Stimulated activated CD8-positive, alpha-beta memory T cell treated with anti-CD3 and anti-CD28 coated beads, Interleukin-7, amount 100 ng/mL, for 4 hours (primary cell): ENCODE data around the gene CCDC57.
A peak's percentile ranks its signal among the peaks of the same experiment; 100 is the strongest.

Source experiments
- DNase-seq, 2 donors: peaks; one replicate each; pipeline ENCODE4 v3.0.0-alpha.2; 2020; ENCODE audit warnings: low read depth in 2 of 2

CCDC57 gene

DNA sequence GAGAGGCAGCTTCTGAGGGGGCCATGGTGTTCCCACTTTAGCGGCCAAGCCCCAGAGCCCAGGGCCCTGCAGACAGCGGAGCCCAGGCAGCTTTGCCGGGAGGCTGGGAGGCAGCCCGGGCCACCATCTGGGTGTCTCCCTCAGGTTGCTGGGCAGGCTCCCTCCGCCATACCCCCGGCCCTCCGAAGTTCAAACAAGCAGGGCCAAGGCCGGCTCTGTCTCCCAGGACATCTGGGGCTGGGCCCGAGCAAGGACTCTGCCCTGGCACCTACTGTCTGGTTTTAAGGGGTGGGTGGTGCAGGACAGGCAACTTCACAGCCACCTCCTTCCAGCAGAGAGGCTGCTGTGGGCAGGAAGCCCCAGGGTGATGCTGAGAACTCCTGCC, 149.7 kb downstream of the CCDC57 start:
- DNase-seq: no peak

DNA sequence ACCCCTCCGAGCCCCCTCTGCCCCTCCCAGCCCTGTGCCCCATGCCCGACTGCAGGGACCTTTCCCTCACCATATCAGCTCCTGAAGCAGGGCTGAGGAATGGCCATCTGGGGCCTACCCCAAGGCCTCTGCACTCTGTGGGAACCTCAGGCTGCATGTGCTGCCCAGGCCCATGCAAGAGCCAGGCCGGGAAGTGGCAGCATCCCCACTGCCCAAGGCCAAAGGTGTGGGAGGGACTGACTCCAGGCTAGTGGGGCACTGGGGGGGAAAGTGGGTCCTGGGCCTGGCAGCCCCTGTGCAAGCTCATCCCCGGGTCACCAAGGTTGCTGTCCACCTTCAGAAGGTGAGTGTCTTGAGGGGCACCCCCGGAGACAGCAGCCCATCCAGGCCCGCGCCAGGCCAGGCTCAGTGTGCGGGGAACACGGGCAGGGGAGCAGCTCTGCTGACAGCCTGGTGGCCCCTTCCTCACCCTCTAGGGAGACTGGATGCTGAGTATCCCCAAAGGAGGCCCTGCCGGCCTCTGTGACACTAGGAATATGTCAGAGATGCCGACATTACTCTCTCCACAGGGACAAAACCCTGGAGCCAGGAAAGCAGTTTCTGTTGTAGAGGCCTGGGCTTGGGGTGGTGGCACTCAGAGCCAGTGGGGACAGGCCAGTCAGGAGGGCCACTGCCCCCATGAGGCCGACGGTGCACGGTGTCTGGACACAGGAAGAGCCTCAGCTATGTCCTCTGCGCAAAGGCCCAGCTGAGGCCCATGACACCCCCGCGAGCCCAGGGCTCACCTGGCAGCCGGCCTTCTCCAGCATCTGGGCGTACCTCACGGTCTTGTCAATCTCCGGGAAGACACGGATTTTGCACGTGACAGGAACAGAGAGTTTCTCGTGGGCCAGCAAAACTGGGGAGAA, 150.3 kb downstream of the CCDC57 start:
- DNase-seq: no peak

DNA sequence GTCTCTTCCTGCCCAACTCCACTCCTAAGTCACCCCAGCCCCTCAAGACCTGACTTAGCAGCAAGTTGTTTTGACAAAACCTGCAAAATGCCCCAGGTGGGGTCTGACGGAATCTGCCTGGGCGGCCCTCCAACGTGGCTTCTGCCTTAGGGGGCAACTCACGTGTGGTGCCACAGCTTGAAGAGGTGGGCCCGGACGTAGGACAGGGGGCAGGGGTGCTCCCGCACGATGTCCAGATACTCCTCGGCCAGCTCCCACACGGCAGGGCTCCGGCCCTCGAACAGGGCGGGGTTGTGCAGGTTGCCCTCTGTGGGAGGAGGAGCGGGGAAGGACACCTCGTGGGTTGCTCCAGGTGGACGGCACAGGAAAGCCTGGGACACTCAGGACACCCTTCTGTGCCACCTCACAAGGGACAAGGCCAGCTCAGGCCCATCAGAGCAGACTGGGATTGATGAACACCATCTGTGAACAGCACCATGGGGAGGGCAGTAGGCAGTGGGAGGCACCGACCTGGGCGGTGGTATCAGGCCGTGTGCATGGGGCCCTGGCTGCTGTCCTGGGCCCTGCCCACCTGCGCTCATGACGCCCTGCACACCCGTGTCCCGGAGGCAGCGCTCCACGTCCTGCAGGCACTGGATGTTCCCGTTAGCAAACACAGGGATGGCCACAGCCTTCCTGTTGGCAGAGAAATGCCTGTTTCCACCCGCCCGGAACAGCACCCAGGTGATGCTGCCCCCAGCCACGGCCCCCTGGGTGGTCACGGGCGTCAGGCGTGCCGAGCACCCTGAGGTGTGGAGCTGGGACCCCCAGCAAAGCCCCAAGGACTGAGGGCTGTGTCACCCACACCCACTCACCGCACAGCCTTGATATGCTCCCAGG, 151.4 kb downstream of the CCDC57 start:
- DNase-seq: no peak

DNA sequence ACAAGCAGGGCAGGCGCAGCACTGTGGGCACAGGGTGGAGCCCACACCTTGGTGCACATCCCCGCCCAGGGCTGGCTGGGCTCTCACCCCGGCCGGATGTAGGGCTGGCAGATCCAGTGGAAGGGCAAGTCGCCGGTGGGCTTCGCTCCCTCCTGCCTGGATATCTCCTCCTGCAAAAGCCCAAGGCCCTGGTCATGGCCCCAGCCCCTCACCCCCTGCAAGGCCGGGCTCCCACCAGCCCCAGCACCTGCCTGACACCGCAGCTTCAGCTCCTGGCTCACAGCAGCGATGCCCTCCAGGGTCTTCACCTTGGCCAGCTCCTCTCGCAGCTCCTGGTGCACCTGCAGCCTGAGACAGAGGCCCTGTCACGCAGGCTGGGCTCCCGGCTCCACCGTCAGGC, 152.0 kb downstream of the CCDC57 start:
- no peak for DNase-seq

DNA sequence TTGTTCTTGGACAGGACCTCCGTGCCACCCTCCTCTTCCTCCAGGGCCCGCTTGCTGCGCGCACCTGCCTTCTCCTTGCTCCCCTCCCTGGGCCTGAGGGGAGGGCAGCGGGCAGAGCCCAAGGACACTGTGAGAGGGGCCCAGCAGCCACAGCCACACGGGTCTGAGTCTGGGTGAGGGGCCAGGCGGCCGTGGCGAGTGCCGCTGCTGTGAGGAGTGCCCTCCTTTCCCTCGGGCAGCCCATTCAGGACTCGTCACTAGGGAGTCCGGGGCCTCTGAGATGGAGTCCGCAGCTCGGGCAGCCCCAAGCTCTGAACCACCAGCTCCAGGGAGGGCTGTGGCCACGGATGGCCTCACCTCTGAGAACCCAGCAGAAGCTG, 152.7 kb downstream of the CCDC57 start:
- DNase-seq: no peak

DNA sequence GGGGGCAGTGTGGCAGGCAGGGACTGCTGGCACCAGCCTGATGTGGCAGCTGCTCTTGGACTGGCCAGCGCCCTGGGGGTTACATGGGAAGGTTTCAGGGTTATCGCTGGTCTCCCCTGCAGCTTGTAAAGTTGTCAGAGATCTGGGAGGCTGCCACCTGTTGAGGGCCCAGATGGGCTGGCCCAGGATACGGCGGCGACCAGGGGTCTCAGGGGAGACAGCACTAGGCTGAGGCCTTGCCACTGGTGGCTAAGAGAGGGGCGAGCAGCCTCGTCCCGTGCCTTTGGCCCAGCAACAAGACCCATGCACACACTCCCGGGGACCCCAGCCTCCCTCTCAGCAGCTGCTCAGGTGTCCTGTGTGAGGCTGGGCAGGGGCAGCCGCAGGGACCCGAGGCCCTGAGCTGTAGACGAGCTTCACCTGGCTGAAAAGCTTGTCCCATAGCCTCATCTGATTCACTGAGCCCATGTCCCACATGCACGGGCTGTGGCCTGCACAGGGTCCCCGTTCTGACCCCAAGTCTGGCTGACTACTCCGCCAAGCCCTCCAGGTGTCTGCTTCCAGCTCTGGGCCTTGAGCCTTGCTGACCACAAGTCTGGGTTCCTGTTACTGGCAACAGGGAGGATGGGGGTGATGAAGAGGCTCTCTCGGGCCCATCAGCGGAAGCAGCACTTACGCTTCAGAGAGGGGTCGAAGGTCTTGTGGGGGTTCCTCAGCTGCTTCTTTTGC, 153.2 kb downstream of the CCDC57 start:
- no peak for DNase-seq

DNA sequence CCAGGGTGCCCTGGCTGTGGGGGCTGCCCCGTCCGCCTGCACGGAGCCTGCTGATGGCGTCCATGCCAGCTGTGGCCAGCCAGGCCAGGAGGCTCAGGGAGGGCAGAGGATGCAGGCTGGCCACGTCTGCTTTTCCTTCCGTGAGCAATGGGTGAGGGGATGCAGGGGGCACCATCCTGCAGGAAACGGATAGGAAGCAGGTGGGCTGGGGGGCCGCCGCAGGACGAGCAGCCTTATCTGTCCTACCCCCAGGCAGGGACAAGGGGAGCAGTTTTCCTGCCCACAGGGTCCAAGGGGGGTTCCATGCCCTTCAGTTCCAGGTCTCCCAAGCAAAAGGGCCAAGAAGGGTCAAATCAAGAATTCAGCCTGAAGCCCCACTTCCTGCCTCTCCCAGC, 153.8 kb downstream of the CCDC57 start:
- no peak for DNase-seq

DNA sequence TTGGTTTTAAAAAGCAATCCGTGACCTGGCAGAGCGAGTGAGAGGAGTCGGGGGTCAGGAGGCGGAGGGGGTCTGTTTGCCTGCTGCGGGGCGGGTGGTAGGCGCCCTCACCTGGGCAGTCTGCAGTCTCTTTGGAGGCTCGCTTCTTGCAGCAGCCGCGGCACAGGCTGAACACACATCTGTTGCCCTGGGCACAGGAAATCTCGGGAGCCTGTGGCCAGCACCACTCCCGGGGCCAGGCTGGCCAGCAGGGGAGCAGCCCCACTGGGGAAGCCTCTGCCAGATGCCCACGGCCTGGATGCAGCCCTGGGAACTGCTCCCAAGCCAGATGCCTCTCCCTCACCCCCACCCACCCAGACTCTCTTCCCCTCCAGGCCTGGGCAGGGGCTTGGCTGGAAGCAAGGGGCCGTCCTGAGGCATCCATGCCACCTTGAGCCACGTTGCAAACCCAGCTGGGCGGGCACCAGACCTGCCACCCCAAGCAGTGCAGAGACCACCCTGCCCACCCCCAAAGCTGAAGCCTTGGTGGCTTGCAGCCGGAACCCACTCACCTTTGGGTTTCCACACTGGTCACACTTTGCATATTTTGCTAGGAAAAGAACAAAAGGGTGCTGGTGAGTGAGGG, 154.3 kb downstream of the CCDC57 start:
- DNase-seq: no peak

DNA sequence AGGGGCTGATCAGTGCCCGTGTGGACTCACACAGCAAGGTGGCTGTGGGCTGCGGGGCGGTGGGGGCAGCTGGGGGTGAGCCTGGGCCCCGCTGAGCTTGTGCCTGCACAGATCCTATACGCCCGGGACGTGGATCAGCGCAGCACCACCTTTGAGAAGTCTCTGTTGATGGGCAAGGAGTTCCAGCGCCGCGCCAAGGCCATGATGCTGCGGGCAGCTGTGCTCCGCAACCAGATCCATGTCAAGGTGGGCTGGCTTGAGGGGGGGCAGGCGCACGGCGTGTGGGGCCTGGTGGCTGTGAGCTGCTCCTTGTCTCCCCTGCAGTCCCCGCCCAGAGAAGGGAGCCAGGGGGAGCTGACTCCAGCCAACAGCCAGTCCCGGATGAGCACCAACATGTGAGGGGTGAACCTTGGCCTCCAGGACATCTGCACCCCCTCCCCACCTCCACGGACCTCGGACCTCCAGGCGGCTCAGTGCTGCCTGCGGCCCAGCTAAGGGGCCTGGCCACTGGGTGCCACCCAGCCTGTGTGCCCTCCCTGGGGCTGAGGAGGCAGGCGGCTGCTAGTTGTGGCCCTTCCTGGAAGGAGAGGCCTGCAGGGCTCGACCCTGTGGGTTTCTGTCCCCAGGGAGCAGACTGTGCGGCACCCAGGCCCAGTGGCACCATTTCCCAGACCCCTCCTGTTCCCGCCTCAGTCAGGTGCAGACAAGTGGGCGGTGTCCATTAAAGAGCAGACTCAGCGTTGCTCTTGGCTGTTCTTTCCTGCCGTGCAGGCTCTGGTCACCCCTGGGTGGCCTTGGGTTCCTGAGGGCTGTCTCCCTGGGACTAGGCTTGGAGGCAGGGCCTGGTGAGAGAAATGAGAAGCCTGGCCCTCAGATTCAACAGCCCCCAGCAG, 155.7 kb downstream of the CCDC57 start:
- DNase-seq: no peak

DNA sequence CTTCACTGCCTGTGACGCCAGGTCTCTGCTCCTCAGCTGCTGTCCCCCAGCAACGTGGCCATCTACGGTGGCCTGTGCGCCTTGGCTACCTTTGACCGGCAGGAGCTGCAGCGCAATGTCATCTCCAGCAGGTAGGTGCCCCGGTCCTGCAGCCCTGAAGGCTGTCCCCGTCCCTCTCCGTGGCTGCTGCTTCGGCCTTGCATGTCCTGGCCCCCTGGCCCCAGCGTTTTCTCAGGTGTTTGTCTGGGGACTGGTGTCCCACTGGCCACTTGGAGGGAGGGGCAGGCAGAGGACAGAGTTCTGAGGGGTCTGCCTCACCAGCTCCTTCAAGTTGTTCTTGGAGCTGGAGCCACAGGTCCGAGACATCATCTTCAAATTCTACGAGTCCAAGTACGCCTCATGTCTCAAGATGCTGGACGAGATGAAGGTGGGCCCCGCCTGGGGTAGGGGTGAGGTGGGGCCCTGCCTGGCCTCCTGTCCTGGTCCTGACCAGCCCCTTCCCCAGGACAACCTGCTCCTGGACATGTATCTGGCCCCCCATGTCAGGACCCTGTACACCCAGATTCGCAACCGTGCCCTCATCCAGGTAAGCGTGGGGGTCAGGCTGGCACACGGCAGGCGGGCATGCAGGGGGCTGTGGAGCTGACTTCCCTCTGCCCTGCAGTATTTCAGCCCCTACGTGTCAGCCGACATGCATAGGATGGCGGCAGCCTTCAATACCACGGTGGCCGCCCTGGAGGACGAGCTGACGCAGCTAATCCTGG, 156.5 kb downstream of the CCDC57 start:
- DNase-seq: no peak

DNA sequence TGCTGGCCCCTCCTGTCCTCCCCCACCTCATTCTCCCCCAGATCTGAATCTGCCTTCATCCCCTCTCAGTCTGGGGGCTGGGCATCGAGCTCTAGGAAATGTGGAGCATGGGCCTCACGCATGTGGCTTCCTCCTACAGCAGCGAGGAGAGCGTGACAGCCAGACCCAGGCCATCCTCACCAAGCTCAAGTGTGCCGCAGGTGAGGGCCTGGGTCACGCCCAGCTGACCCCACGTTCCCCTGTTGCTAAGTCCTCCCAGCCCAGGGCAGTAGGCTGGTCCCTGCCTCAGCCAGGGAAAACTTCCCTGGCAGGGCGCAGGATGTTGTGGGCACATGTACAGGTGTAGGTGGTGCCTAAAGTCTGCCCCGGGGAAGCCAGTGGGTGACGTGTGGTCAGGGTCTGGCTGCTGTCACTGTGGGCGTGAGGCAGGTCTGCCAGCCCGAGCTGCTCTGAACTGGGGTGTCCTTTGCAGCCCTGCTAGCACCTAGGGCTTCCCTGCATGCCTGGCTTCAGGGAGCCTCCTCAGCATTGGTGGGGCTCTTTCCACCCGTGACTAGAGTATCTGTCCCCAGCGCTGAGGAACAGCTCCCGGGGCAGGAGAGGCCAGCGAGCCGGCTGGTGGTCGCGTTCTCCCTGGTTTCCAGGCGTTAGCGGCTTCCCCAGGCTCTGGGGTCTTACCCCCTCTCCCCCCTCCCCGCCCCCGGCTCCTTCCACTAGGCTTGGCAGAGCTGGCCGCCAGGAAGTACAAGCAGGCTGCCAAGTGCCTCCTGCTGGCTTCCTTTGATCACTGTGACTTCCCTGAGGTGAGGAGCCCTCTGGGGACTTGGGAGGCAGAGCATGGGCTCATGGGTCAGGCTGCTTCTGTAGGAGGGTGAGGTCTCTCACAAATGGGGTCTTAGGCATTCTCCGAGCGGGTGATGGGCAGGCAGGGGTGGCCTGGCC, 157.3 kb downstream of the CCDC57 start:
- DNase-seq: no peak

DNA sequence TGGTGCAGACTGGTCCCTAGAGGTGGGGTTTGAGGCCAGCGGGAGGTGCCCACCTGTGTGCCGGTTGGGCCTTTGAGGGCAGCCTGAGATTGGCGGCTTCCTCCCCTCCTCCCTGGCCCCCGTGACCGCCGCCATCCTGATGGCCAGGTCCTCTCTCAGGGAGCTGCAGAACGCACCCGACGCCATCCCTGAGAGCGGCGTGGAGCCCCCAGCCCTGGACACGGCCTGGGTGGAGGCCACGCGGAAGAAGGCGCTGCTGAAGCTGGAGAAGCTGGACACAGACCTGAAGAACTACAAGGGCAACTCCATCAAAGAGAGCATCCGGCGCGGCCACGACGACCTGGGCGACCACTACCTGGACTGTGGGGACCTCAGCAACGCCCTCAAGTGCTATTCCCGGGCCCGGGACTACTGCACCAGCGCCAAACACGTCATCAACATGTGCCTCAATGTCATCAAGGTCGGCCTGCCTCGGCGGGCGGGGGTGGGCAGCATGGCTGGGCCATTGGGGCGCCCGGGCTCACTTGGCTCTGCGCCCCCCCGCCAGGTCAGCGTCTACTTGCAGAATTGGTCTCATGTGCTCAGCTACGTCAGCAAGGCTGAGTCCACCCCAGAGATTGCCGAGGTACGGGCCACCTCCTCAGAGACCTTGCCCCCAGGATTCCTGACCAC, 158.2 kb downstream of the CCDC57 start:
- no peak for DNase-seq

DNA sequence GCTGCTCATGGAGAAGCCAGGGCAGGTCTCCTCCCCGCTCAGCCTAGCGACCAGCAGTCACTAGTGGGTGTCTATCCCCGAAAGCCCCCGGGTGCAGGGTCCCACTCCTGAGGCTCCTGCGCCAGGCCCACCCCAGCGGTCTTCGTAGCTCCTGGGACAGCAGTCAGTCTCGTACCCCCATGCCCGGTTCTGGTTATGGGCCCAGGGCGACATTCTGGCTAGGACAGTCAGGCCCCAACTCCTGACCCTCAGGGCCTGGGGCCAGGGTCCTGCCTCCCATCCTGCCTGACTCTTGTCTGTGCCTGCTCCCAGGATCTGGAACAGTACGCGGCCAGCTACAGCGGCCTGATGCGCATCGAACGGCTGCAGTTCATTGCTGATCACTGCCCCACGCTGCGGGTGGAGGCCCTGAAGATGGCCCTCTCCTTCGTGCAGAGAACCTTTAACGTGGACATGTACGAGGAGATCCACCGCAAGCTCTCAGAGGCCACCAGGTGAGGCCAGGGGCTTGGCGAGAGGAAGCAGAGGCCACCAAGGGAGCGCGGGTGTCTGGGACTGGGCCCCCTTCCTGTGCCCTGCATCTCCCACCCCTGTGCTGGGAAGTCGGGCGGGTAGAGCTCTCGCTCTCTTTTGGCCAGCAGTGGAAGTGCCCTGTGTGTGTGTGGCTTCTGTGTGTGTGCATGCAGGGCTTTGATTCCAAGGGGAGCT, 158.9 kb downstream of the CCDC57 start:
- no peak for DNase-seq

DNA sequence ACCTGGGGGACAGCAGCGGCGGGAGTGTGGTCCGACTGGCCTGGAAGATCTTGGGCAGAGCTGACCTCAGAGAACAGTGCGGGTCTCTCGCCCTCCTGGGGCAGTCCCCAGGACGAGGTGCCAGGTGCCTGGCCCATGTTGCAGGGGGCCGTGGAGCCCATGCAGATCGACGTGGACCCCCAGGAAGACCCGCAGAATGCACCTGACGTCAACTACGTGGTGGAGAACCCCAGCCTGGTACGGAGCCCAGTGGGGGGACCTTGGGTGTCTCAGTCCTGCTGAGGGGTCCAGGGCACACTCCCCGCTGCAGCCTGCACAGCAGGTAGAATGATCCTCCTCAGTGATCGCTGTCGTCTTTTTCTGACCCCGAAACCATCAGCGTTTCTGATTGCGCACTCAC, 159.5 kb downstream of the CCDC57 start:
- DNase-seq: no peak

DNA sequence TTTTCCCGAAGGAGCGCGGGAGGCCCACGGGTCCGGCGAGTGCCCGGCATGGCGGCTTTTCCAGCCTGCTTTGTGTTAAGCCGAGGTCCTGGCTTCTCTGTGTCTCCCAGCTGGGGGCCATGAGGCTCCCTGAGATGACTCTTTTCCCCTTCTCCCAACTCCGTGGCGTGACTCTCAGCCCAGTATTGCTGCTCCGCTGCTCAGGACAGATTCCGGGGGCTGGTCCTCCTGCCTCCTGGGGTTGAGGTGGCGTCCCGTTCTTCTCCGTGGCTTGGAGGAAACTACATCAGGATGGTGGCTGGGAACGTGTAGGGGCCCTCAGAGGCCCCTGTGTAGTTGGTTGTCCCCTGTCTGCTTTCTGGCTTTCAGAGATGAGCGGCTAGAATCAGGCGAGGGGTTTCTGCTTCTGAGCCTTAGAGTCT, 160.0 kb downstream of the CCDC57 start:
- DNase-seq: no peak

DNA sequence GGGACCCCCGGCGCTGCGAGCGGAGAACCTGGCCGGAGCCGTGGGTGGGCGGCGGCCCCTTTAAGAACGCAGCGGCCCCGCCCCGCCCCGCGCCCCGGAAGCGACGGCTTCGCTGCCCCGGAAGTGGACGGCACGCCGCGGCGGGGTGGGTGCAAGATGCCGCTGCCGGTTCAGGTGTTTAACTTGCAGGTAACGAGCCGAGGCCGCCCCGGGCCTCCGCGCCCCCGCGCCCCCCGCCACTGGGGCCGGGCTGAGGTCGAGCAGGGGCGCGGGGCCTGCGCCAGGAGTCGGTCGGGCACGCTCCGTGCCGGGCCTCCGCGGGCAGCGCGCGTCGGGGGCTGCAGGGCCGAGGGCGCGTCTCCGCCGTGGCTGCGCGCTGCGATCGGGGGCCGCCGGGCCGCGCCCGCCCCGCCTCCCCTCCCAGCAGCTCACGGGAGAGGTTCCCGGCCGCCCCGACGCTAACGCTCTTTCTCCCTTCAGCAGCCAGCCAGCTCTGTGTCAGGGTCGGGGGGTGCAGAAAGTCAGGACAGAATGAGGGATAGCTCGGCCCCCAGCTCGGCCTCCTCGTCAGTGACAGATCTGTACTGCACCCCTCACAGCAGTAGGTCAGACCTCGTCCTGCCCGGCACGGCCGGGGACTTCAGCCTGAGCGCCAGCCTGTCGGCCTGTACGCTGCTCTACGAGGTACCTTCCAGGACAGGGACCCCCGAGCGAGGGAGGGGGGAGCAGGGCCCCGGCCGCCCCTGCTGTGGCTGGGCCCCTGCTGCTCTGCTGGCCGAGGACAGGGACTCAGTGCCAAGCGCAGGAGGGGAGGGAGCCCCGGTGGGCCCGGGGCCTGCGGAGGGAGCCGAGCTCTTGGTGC, 160.6 kb downstream of the CCDC57 start, which contains the start of the genes GPS1 and RFNG:
Gene GPS1, plus strand, starts transcription at position 123 of the 862 bp plus-strand sequence. Its CDS starts 34 bp downstream, at position 157.
Gene RFNG, minus strand, starts transcription at position 36 of the 862 bp plus-strand sequence. CDS start 45 bp downstream, outside the sequence.
- DNase-seq: peak; percentile 53 to 81
